ENCODE results near the gene IFT20. TPM values are rescaled to one million over a fixed set of nuclear protein-coding genes. Genes with fewer than 3 reads are reported as not detected.
"Not testable (repeated sequence)": the region's sequence is repeated elsewhere in the genome, so short reads cannot be mapped to it uniquely, and the experiment has no call there.

The IFT20 gene
- total RNA-seq, 1 experiment from 2014 or later, result 25.4 TPM

DNA sequence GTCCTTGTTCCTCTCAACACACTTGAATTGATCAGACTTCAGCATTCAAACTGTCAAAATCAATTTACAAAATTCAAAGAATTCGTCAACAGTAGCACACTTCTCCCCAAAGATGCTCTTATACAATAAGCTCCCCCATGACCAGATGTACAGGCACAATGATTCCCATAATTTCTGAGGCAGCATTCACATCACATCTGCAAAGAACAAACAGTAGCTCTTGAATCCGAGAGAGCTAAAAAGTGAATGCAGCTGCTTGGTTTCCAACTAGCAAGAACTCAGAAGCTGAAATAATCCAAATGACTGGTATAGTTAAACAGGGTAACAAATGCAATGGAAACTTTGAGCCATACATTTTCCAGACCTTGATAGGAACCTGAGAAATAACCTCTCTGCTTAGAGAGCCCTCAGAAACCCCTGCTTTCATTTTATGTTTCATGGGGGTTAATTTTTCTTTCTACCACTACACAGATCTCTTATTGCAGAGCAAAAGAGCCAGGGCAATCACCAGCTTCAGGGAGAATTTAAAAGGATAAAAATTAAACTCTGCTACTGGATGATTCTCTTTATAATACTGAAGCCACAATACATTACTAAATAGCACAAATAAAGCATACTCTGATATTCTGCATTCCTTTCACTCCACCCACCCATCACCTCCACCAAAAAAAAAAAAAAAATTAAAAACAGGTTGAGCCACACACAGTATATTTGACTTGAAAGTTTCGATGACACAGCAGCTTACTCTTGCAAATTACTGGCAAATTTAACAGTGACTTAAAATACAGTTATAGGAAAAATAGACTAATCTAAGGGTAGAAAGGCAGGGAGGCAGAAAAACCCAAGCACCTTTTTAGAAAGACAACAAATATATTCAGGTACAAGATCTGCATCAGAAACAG is 39.3 kb downstream of the IFT20 start:
- Histone ChIP-seq H3K9me3 (ENCODE audit: control insufficient read depth, insufficient read depth, low read depth, low read length) (no peaks in the 10 kb centered on the region), H3K36me3 (ENCODE audit: control insufficient read depth, insufficient read depth, low read length) (no peaks in the 10 kb centered on the region), H3K27ac (ENCODE audit: low read length) (no peak overlapping the region), H3K4me3 (ENCODE audit: low read depth in 2 of 2, low read length in 2 of 2) (no peak overlapping the region), H3K4me1 (ENCODE audit: control insufficient read depth, insufficient read depth, low read length) (no peaks in the 10 kb centered on the region), H3K27me3 (ENCODE audit: control insufficient read depth, insufficient read depth, low read length) (no peaks in the 10 kb centered on the region)
- TF ChIP-seq, protein P1, sequence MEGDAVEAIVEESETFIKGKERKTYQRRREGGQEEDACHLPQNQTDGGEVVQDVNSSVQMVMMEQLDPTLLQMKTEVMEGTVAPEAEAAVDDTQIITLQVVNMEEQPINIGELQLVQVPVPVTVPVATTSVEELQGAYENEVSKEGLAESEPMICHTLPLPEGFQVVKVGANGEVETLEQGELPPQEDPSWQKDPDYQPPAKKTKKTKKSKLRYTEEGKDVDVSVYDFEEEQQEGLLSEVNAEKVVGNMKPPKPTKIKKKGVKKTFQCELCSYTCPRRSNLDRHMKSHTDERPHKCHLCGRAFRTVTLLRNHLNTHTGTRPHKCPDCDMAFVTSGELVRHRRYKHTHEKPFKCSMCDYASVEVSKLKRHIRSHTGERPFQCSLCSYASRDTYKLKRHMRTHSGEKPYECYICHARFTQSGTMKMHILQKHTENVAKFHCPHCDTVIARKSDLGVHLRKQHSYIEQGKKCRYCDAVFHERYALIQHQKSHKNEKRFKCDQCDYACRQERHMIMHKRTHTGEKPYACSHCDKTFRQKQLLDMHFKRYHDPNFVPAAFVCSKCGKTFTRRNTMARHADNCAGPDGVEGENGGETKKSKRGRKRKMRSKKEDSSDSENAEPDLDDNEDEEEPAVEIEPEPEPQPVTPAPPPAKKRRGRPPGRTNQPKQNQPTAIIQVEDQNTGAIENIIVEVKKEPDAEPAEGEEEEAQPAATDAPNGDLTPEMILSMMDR (IDR thresholded peaks at IDR 0.05), result no peak
- TF ChIP-seq TCF7L2 (IDR thresholded peaks at IDR 0.05; ENCODE audit: low read depth, low read length) (no peak), SIN3A (IDR thresholded peaks at IDR 0.05; ENCODE audit: borderline replicate concordance, insufficient read depth, low read depth, low read length) (no peak)
- ChIA-PET POLR2A (no interaction called here), CTCF (no interaction called here)
- BruUV-seq (replicated peaks), result no TSS peak
- in situ Hi-C loops (cut with HindIII; ENCODE audit: low pct_unique_long_range_greater_than_20kb, low sequenced_read_pairs), result no loop called here
- intact Hi-C loops (cut with micrococcal nuclease; ENCODE audit: unreplicated experiment), result no loop called here
- DNase-seq (ENCODE audit: low read depth, low spot score) (no peak), ATAC-seq (no peak)

DNA sequence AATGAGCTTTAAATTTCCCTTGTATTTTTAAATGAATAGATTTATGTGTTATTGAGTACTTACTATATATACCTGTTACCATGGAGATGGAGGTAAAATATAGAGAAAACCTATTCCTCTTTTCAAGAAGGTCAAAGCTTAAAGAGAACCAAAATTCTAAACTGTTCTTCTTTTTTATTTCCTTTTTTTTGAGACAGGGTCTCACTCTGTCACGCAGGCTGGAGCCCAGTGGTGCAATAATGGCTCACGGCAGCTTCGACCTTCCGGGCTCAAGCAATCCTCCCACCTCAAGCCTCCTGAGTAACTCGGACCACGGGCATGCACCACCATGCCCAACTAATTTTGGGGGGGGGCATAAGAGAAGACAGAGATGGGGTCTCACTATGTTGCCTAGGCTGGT is 41.3 kb downstream of the IFT20 start:
- Histone ChIP-seq H3K27me3 (ENCODE audit: control insufficient read depth, insufficient read depth, low read length) (no peaks in the 10 kb centered on the region), H3K36me3 (ENCODE audit: control insufficient read depth, insufficient read depth, low read length) (no peaks in the 10 kb centered on the region), H3K27ac (ENCODE audit: low read length) (no peak overlapping the region), H3K9me3 (ENCODE audit: control insufficient read depth, insufficient read depth, low read depth, low read length) (no peaks in the 10 kb centered on the region), H3K4me3 (ENCODE audit: low read depth in 2 of 2, low read length in 2 of 2) (no peak overlapping the region), H3K4me1 (ENCODE audit: control insufficient read depth, insufficient read depth, low read length) (no peaks in the 10 kb centered on the region)
- ChIA-PET CTCF (no interaction called here), POLR2A (no interaction called here)
- ATAC-seq (no peak), DNase-seq (ENCODE audit: low read depth, low spot score) (no peak)
- in situ Hi-C loops (cut with HindIII; ENCODE audit: low pct_unique_long_range_greater_than_20kb, low sequenced_read_pairs), result no loop called here
- intact Hi-C loops (cut with micrococcal nuclease; ENCODE audit: unreplicated experiment), result no loop called here
- BruUV-seq (replicated peaks), result no TSS peak
- TF ChIP-seq, protein P1 (IDR thresholded peaks at IDR 0.05), result no peak
- no peak for TF ChIP-seq POLR2AphosphoS5 (IDR thresholded peaks at IDR 0.05; ENCODE audit: low read depth, low read length)
- TF ChIP-seq, protein P2, sequence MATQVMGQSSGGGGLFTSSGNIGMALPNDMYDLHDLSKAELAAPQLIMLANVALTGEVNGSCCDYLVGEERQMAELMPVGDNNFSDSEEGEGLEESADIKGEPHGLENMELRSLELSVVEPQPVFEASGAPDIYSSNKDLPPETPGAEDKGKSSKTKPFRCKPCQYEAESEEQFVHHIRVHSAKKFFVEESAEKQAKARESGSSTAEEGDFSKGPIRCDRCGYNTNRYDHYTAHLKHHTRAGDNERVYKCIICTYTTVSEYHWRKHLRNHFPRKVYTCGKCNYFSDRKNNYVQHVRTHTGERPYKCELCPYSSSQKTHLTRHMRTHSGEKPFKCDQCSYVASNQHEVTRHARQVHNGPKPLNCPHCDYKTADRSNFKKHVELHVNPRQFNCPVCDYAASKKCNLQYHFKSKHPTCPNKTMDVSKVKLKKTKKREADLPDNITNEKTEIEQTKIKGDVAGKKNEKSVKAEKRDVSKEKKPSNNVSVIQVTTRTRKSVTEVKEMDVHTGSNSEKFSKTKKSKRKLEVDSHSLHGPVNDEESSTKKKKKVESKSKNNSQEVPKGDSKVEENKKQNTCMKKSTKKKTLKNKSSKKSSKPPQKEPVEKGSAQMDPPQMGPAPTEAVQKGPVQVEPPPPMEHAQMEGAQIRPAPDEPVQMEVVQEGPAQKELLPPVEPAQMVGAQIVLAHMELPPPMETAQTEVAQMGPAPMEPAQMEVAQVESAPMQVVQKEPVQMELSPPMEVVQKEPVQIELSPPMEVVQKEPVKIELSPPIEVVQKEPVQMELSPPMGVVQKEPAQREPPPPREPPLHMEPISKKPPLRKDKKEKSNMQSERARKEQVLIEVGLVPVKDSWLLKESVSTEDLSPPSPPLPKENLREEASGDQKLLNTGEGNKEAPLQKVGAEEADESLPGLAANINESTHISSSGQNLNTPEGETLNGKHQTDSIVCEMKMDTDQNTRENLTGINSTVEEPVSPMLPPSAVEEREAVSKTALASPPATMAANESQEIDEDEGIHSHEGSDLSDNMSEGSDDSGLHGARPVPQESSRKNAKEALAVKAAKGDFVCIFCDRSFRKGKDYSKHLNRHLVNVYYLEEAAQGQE (IDR thresholded peaks at IDR 0.05; ENCODE audit: insufficient read depth in 1 of 2, low read depth in 2 of 2, low read length in 1 of 2), result no peak
- no peak for TF ChIP-seq TCF7L2 (IDR thresholded peaks at IDR 0.05; ENCODE audit: low read depth, low read length)
- no peak for TF ChIP-seq SIN3A (IDR thresholded peaks at IDR 0.05; ENCODE audit: borderline replicate concordance, insufficient read depth, low read depth, low read length)

DNA sequence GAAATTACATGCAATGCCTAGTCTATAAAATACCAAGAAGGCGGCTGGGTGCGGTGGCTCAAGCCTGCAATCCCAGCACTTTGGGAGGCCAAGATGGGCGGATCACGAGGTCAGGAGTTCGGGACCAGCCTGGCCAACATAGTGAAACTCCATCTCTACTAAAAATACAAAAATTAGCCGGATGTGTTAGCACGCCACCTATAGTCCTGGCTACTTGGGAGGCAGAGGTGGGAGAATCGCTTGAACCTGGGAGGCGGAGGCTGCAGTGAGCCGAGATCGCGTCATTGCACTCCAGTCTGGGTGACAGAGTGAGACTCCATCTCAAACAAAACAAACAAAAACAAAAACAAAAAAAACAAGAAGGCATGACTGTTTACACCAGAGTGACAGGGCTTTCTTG is 42.4 kb downstream of the IFT20 start:
- not testable (repeated sequence) for ATAC-seq

More for the DNA sequence above, 42.4 kb downstream of the IFT20 start:
- H3K4me3 ChIP-seq (ENCODE audit: low read depth in 2 of 2, low read length in 2 of 2); POLR2A ChIA-PET; intact Hi-C loops (cut with micrococcal nuclease; ENCODE audit: unreplicated experiment); H3K9me3 ChIP-seq (ENCODE audit: control insufficient read depth, insufficient read depth, low read depth, low read length); in situ Hi-C loops (cut with HindIII; ENCODE audit: low pct_unique_long_range_greater_than_20kb, low sequenced_read_pairs); BruUV-seq (replicated peaks); DNase-seq (ENCODE audit: low read depth, low spot score); H3K27ac ChIP-seq (ENCODE audit: low read length); H3K27me3 ChIP-seq (ENCODE audit: control insufficient read depth, insufficient read depth, low read length); H3K4me1 ChIP-seq (ENCODE audit: control insufficient read depth, insufficient read depth, low read length); CTCF ChIA-PET; H3K36me3 ChIP-seq (ENCODE audit: control insufficient read depth, insufficient read depth, low read length): not testable (repeated sequence)
